GM12878 (cell line): ENCODE results near the gene SESTD1. TPM values are rescaled to one million over a fixed set of nuclear protein-coding genes. Genes with fewer than 3 reads are reported as not detected.
A peak's percentile ranks its signal among the peaks of the same experiment; 100 is the strongest.

Experiments
- ATAC-seq: fragments of 200-7000 bp; cut with Tn5 transposase; 3 replicates; pipeline ENCODE4 v1.9.1; 2020; ENCODE audit warnings: mild to moderate bottlenecking, moderate library complexity
- BruUV-seq: library from RNA; stranded (reverse); fragments of 400-500 nt; replicated peaks from 2 replicates; lab custom pipeline; 2021; lab: Mats Ljungman, UMichigan
- CTCF ChIA-PET: fragments of 300-600 bp; sonication (Branson Sonifier 250); formaldehyde crosslinking; extraction: SDS; loops from one replicate; lab custom pipeline; 2021; ENCODE audit warnings: inconsistent platforms; lab: Yijun Ruan, JAX
- POLR2A ChIA-PET: fragments of 350-600 bp; formaldehyde crosslinking; extraction: SDS; loops from one replicate; lab custom pipeline; 2021; ENCODE audit warnings: inconsistent platforms; lab: Charles Lee
- RAD21 ChIA-PET: fragments of 300-600 bp; sonication (Branson Sonifier 250); formaldehyde crosslinking; loops from one replicate; lab custom pipeline; 2023; ENCODE audit warnings: antibody characterized with exemption; ENCODE audit not compliant: unreplicated experiment; lab: Charles Lee
- SMC1A ChIA-PET: fragments of 300-600 bp; sonication (Branson Sonifier 250); formaldehyde crosslinking; loops from one replicate; lab custom pipeline; 2023; ENCODE audit not compliant: unreplicated experiment, uncharacterized antibody; lab: Charles Lee
- DNase-seq: peaks from one replicate; pipeline ENCODE4 v3.0.0-alpha.2; 2011; ENCODE audit warnings: low read depth, low spot score
- FAIRE-seq: peaks from 3 replicates; lab custom pipeline; 2011; peaks lifted over from hg19 to GRCh38; lab: Jason Lieb, UNC
- H2AFZ ChIP-seq: 2 replicates; pipeline ENCODE4 v1.6.0; 2011; ENCODE audit warnings: low read depth, low read length, control low read depth; ENCODE audit not compliant: control insufficient read depth
- H3K27ac ChIP-seq: 2 replicates; pipeline ENCODE4 v1.5.1; 2011; ENCODE audit warnings: control low read depth; ENCODE audit not compliant: control insufficient read depth, insufficient read depth
- H3K27me3 ChIP-seq, 2 experiments: replicated peaks in 1 of 2; 2 replicates each; pipeline versions ENCODE4 v1.6.0 to v1.6.1; 2011; ENCODE audit warnings: low read length in 1 of 2; ENCODE audit not compliant: control insufficient read depth in 2 of 2, insufficient read depth in 2 of 2
- H3K36me3 ChIP-seq, 2 experiments: 2 replicates each; pipeline ENCODE4 v1.5.1; 2011; ENCODE audit warnings: low read length in 1 of 2; ENCODE audit not compliant: control insufficient read depth in 2 of 2, insufficient read depth in 2 of 2
- H3K4me1 ChIP-seq: 2 replicates; pipeline ENCODE4 v1.6.1; 2011; ENCODE audit warnings: mild to moderate bottlenecking, low read length, moderate library complexity, mixed read lengths; ENCODE audit not compliant: control insufficient read depth, insufficient read depth
- H3K4me2 ChIP-seq: 2 replicates; pipeline ENCODE4 v1.6.0; 2011; ENCODE audit warnings: control low read depth; ENCODE audit not compliant: control insufficient read depth, insufficient read depth
- H3K4me3 ChIP-seq: fragments of 200-600 bp; sonication (generic); 2 replicates; pipeline ENCODE4 v1.5.1; 2016
- H3K79me2 ChIP-seq: 2 replicates; pipeline ENCODE4 v1.6.0; 2011; ENCODE audit warnings: low read length; ENCODE audit not compliant: control insufficient read depth, insufficient read depth
- H3K9ac ChIP-seq: 2 replicates; pipeline ENCODE4 v1.8.0; 2011; ENCODE audit warnings: low read length, control low read depth, mixed read lengths; ENCODE audit not compliant: control insufficient read depth, insufficient read depth
- H3K9me3 ChIP-seq: replicated peaks from 3 replicates; pipeline ENCODE4 v1.5.1; 2011; ENCODE audit warnings: mild to moderate bottlenecking, low read length; ENCODE audit not compliant: control insufficient read depth, insufficient read depth
- H4K20me1 ChIP-seq: 2 replicates; pipeline ENCODE4 v1.6.0; 2011; ENCODE audit not compliant: control insufficient read depth, insufficient read depth
- BACH1 ChIP-seq: fragments of 450-650 bp; IDR thresholded peaks from 2 replicates; pipeline ENCODE4 v1.6.1; 2017; ENCODE audit warnings: mild to moderate bottlenecking, borderline replicate concordance
- CHD2 ChIP-seq: IDR thresholded peaks from 2 replicates; pipeline ENCODE4 v1.6.1; 2011; ENCODE audit warnings: low read depth, low read length, improper control_type of control experiment, borderline replicate concordance
- IRF4 ChIP-seq: IDR thresholded peaks from 2 replicates; pipeline ENCODE4 v1.6.1; 2011; ENCODE audit warnings: low read depth, low read length
- MYC ChIP-seq: IDR thresholded peaks from 2 replicates; pipeline ENCODE4 v1.6.1; 2011; ENCODE audit warnings: mild to moderate bottlenecking, low read length, moderate library complexity, inconsistent platforms; ENCODE audit not compliant: insufficient read depth, insufficient replicate concordance, insufficient read length, severe bottlenecking
- NFYB ChIP-seq: IDR thresholded peaks from 2 replicates; pipeline ENCODE4 v1.6.1; 2011; ENCODE audit warnings: low read depth, mild to moderate bottlenecking, low read length, improper control_type of control experiment, moderate library complexity; ENCODE audit not compliant: insufficient read depth
- SIN3A ChIP-seq: IDR thresholded peaks from 2 replicates; pipeline ENCODE4 v1.6.1; 2012; ENCODE audit warnings: low read depth, low read length, improper control_type of control experiment
- SUPT20H ChIP-seq: IDR thresholded peaks from 2 replicates; pipeline ENCODE4 v1.6.1; 2011; ENCODE audit warnings: low read depth, mild to moderate bottlenecking, low read length, moderate library complexity, borderline replicate concordance; ENCODE audit not compliant: control insufficient read depth
- USF2 ChIP-seq: IDR thresholded peaks from 2 replicates; pipeline ENCODE4 v1.6.1; 2011; ENCODE audit warnings: low read depth, low read length, improper control_type of control experiment, borderline replicate concordance
- ZBTB4 ChIP-seq: fragments of 450-650 bp; formaldehyde crosslinking; IDR thresholded peaks from 2 replicates; pipeline ENCODE4 v1.4.0; 2022; ENCODE audit warnings: mild to moderate bottlenecking, moderate library complexity
- ZSCAN29 ChIP-seq: fragments of 450-650 bp; IDR thresholded peaks from 2 replicates; pipeline ENCODE4 v1.6.1; 2017; ENCODE audit warnings: mild to moderate bottlenecking, moderate library complexity
- WGBS: methylation state at CpG from one replicate; pipeline ENCODE4 v1.1.6; 2016; ENCODE audit warnings: low lambda C conversion rate; ENCODE audit not compliant: insufficient replicate concordance, insufficient coverage; ENCODE audit errors: missing lambda C conversion rate; 5-methylcytosine and 5-hydroxymethylcytosine counted together
- in situ Hi-C: fragments of 300-500 bp; cut with MboI; formaldehyde crosslinking; loops from 9 replicates; pipeline ENCODE4 v1.14.3; 2018; ENCODE audit warnings: mixed read lengths
- intact Hi-C: fragments of 100-400 bp; cut with micrococcal nuclease; formaldehyde crosslinking; loops from one replicate; pipeline ENCODE4 v1.14.2; 2022; ENCODE audit not compliant: unreplicated experiment
- polyA plus RNA-seq, 11 experiments: library from polyadenylated mRNA; depleted of rRNA in 4 of 11; unstranded in 6 of 11; stranded (reverse) in 5 of 11; fragments of >200 nt; fragmentation: Nextera tagmentation in 4 of 11; fragmentation: Illumina TruSeq in 1 of 11; extraction: Ambion mirVana in 4 of 11; extraction: Trizol in 1 of 11; gene quantifications; 1 replicate in 1 of 11; 2 replicates in 10 of 11; pipeline versions ENCODE4 v1.2.1 to v1.2.3, GENCODE V29; 2011 to 2016; ENCODE audit warnings: inconsistent platforms in 2 of 11, missing spikeins in 2 of 11, low read depth in 1 of 11
- total RNA-seq, 4 experiments: library from RNA; depleted of rRNA in 3 of 4; stranded (reverse); fragments of >200 nt in 3 of 4; fragmentation: Illumina TruSeq in 1 of 4; extraction: Trizol in 1 of 4; gene quantifications; 2 replicates each; pipeline versions ENCODE4 v1.2.1 to v1.2.3, GENCODE V29; 2013 to 2021
- TF ChIP-seq, protein P1 (sequence below): fragments of 450-650 bp; IDR thresholded peaks from 2 replicates; pipeline ENCODE4 v1.6.1; 2016; ENCODE audit warnings: mild to moderate bottlenecking
- TF ChIP-seq, protein P2 (sequence below): IDR thresholded peaks from 2 replicates; pipeline ENCODE4 v1.6.1; 2012; ENCODE audit warnings: improper control_type of control experiment, low read depth, low read length; ENCODE audit not compliant: insufficient replicate concordance

The SESTD1 gene
- total and polyA plus RNA-seq, 10 of the 15 experiments (the other 5 are each of a cell fraction or from before 2014, with no cell fraction given): 4.4 to 22.7 (median 9.5) TPM

DNA sequence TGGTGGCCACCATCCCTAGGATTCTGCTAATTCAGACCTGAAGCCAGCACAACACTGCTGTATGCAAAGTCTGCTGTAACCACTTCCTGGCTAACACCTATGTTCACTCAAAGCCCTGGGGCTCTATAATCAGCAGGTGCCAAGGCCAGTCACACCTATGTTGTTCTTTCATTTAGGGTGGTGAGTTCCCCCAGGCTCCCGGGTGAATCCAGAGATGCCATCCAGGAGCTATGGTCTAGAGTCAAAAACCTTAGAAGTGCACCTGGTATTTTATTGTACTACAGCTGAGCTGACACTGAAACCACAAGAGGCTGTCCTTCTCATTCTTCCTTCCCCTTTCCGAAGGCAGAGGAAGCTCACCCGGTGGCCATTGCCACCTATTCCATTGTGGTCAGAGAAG is 168.5 kb downstream of the SESTD1 start:
- no peak overlapping the region for H3K4me3 ChIP-seq
- H3K9me3 ChIP-seq: no peaks in the 10 kb centered on the region; the same call in 2 of the 3 replicates
- WGBS: 2% methylated on average over 3 of the region's 3 CpGs
- intact Hi-C loops: loop anchor here (5.0 kb wide), 2 partner anchors 49 to 74 kb away; no protein-coding TSS in a partner anchor
- H3K36me3 ChIP-seq: no peaks in the 10 kb centered on the region
- peak overlapping the region; percentile 51 for H3K4me2 ChIP-seq
- 0 out of 2 replicates have a peak overlapping the region, but pooled peaks have one; percentile 23 for H3K27ac ChIP-seq
- H4K20me1 ChIP-seq: no peaks in the 10 kb centered on the region
- H3K27me3 ChIP-seq: no peaks in the 10 kb centered on the region
- DNase-seq: peak; percentile 40
- ATAC-seq: peak; percentile 93
- in situ Hi-C loops: no loop called here
- H3K4me1 ChIP-seq: peaks cover 19% of the 10 kb centered on the region
- POLR2A ChIA-PET: interaction anchor here (0.6 to 3.4 kb wide), 6 partner anchors 10 to 107 kb away, joined by 3 to 22 read pairs (median 6); partner anchors contain the start of gene CCDC141
- no TSS peak for BruUV-seq
- RAD21 ChIA-PET: interaction anchor here (0.9 to 6.0 kb wide), 10 partner anchors 10 to 340 kb away, joined by 3 to 47 read pairs (median 4); partner anchors contain the start of gene CCDC141
- H3K79me2 ChIP-seq: no peaks in the 10 kb centered on the region
- CTCF ChIA-PET: interaction anchor here (0.9 to 7.1 kb wide), 7 partner anchors 10 to 205 kb away, joined by 3 to 41 read pairs (median 6); partner anchors contain the start of gene CCDC141
- SMC1A ChIA-PET: interaction anchor here (0.7 to 7.3 kb wide), 11 partner anchors 10 to 75 kb away, joined by 3 to 66 read pairs (median 4); partner anchors contain the start of gene CCDC141
- peak overlapping the region; percentile 70 for H2AFZ ChIP-seq
- FAIRE-seq: peak; percentile 69
- H3K9ac ChIP-seq: no peak overlapping the region
- TF ChIP-seq SUPT20H (no peak), NFYB (no peak), CHD2 (no peak; the same call in 1 of the 2 replicates), IRF4 (no peak), SIN3A (no peak), ZSCAN29 (no peak), USF2 (no peak), MYC (no peak), ZBTB4 (no peak), BACH1 (peak; percentile 44; the same call in 1 of the 2 replicates)
- TF ChIP-seq, protein P1, sequence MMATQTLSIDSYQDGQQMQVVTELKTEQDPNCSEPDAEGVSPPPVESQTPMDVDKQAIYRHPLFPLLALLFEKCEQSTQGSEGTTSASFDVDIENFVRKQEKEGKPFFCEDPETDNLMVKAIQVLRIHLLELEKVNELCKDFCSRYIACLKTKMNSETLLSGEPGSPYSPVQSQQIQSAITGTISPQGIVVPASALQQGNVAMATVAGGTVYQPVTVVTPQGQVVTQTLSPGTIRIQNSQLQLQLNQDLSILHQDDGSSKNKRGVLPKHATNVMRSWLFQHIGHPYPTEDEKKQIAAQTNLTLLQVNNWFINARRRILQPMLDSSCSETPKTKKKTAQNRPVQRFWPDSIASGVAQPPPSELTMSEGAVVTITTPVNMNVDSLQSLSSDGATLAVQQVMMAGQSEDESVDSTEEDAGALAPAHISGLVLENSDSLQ: no peak
- TF ChIP-seq, protein P2, sequence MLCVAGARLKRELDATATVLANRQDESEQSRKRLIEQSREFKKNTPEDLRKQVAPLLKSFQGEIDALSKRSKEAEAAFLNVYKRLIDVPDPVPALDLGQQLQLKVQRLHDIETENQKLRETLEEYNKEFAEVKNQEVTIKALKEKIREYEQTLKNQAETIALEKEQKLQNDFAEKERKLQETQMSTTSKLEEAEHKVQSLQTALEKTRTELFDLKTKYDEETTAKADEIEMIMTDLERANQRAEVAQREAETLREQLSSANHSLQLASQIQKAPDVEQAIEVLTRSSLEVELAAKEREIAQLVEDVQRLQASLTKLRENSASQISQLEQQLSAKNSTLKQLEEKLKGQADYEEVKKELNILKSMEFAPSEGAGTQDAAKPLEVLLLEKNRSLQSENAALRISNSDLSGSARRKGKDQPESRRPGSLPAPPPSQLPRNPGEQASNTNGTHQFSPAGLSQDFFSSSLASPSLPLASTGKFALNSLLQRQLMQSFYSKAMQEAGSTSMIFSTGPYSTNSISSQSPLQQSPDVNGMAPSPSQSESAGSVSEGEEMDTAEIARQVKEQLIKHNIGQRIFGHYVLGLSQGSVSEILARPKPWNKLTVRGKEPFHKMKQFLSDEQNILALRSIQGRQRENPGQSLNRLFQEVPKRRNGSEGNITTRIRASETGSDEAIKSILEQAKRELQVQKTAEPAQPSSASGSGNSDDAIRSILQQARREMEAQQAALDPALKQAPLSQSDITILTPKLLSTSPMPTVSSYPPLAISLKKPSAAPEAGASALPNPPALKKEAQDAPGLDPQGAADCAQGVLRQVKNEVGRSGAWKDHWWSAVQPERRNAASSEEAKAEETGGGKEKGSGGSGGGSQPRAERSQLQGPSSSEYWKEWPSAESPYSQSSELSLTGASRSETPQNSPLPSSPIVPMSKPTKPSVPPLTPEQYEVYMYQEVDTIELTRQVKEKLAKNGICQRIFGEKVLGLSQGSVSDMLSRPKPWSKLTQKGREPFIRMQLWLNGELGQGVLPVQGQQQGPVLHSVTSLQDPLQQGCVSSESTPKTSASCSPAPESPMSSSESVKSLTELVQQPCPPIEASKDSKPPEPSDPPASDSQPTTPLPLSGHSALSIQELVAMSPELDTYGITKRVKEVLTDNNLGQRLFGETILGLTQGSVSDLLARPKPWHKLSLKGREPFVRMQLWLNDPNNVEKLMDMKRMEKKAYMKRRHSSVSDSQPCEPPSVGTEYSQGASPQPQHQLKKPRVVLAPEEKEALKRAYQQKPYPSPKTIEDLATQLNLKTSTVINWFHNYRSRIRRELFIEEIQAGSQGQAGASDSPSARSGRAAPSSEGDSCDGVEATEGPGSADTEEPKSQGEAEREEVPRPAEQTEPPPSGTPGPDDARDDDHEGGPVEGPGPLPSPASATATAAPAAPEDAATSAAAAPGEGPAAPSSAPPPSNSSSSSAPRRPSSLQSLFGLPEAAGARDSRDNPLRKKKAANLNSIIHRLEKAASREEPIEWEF: no peak
